Testis (tissue), 2 donors: Measurements from ENCODE around the gene LSR.

Experiments
- CTCF ChIP-seq, 3 experiments: fragments of 450-650 bp in 2 of 3; fragments of 200-600 bp in 1 of 3; sonication (generic) in 1 of 3; IDR thresholded peaks; one replicate each; pipeline ENCODE4 v1.5.1; 2016 to 2019; ENCODE audit warnings: antibody characterized with exemption in 3 of 3, mild to moderate bottlenecking in 2 of 3, moderate library complexity in 1 of 3
- POLR2A ChIP-seq: fragments of 450-650 bp; IDR thresholded peaks from one replicate; pipeline ENCODE4 v1.6.1; 2017; ENCODE audit warnings: antibody characterized with exemption, mild to moderate bottlenecking, moderate library complexity

GRCh38 chr19:35247526-35248309 lies 1.1 kb upstream of the LSR start:
- TF ChIP-seq CTCF (IDR thresholded peaks at IDR 0.05) (peak in 2 of 3 experiments; percentile 40 to 53), POLR2A (no peak)
